Jurkat, Clone E6-1 (cell line): ENCODE results near the gene CFL1.
"Not testable (repeated sequence)": the region's sequence is repeated elsewhere in the genome, so short reads cannot be mapped to it uniquely, and the experiment has no call there.

Source experiments
- DNase-seq: peaks from one replicate; pipeline ENCODE4 v3.0.0-alpha.2; 2011; ENCODE audit warnings: low read depth, low spot score
- H3K4me3 ChIP-seq: 2 replicates; pipeline ENCODE4 v1.5.1; 2011; ENCODE audit warnings: mild to moderate bottlenecking, low read length, control low read depth, moderate library complexity

CFL1 gene

DNA sequence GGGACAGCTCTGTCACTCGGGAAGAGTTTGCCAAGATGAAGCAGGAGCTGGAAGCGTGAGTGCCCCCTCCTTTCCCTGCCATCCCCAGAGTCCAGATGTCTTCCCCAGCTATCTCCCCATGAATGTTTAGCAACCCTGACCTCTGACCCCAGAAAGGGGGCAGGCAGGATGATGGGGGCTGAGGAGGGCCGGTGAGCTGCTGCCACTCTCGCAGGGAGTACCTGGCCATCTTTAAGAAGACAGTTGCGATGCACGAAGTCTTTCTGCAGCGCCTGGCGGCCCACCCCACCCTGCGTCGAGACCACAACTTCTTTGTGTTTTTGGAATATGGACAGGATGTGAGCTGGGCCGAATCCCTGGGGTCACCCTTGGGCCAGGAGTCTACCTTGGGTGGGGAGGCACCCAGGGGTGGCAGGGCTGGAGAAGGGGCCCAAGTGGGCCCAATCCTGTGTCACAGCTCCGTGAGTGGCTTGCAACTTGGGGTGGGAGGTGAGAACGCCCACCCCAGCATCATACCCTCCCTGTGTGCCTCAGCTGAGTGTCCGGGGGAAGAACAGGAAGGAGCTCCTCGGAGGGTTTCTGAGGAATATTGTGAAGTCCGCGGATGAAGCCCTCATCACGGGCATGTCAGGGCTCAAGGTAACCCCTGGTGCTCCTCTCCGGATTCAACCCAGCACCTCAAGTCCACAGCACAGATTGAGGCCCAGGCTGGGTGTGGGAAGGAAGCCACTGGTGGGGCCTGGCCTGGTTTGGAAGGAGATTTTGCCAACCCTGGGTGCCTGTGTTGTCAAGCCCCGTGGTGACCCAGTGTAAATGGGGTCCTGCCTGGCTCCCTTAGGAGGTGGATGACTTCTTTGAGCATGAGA is 7.5 kb downstream of the CFL1 start:
- DNase-seq = no peak
- no peak overlapping the region for H3K4me3 ChIP-seq

DNA sequence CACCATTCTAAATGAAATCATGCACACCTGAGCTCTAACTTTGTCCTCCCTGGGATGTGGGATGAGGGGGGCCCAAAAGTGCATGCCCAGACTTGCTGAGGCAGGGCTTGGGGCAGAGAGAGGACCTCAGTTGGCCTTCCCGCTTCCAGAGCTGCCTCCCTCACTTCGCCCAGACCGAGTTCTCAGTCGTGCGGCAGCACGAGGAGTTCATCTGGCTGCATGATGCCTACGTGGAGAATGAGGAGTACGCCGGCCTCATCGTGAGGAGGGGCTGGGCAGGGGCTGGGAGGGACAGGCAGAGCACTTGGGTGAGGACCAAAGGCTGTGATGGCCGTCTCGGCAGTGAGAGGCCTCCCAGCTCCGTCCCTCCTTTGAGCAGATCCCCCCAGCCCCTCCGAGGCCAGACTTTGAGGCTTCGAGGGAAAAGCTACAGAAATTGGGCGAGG is 8.2 kb downstream of the CFL1 start:
- no peak overlapping the region for H3K4me3 ChIP-seq
- no peak for DNase-seq

DNA sequence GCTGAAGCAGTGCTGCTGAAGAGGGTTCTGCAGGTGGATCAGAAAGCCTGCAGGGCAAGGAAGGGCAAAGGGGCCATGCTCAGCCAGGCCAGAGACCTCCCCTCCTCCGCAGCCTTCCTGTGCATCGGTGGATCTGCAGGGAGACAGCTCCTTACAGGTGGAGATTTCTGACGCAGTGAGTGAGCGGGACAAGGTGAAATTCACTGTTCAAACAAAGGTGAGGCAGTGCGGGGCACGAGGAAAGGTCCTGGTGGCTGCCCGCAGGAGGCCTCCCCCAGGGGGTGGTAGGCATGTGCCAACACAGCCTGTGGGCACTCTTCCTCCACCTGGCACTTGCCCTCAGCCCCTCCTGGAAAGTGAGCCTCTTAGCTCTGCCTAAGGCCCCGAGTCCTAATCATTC is 8.6 kb downstream of the CFL1 start:
- H3K4me3 ChIP-seq = no peak overlapping the region
- DNase-seq = no peak

DNA sequence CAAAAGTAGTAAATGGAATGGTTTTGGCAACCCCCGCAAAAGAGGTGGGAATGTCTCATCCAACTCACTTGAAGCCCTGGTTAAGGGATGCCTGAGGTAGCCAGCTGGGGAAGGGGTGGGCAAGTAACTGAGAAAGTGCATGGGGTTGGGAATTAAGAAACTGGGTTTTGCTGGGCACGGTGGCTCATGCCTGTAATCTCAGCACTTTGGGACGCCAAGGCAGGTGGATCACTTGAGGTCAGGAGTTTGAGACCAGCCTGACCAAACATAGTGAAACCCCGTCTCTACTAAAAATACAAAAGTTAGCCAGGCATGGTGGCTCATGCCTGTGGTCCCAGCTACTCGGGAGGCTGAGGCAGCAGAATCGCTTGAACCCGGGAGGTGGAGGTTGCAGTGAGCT is 9.3 kb downstream of the CFL1 start:
- not testable (repeated sequence) for DNase-seq, H3K4me3 ChIP-seq

DNA sequence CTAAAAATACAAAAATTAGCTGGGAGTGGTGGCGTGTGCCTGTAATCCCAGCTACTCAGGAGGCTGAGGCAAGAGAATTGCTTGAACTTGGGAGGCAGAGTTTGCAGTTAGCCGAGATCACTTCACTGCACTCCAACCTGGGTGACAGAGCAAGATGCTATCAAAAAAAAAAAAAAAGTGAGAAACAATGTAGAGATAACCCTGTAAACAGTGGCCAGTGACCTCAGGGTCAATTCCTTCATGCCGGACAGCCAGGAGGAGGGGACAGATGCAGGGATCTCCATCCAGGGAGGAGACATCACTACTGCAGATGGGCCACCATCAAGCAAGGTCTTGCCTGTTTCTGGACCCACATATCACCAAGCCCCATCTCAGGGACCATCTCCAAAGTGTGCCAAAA is 10.2 kb downstream of the CFL1 start:
- DNase-seq = no peak
- H3K4me3 ChIP-seq = no peak overlapping the region

DNA sequence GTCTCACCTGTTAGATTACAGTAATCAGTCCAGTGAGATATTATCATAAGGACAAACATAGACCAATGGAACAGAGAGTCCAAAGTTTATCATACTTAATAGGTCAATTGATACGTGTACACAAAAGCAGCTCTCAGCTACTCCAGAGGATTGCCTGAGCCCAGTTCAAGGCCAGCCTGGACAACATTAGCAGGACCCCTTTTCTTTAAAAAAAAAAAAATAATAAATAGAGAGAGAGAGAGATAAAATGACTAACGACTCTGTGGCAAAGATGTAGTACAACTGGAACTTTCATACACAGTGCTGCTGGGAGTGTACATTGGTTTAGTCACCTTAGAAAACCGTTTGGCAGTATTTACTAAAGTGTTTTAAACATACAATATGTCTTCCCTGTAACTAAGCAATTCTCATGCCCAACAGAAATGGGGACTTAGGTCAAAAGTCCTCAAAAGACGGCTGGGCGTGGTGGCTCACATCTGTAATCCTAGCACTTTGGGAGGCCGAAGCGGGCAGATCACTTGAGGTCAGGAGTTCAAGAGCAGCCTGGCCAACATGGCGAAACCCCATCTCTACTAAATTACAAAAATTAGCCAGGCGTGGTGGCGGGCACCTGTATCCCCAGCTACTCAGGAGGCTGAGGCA is 13.6 kb downstream of the CFL1 start:
- no peak overlapping the region for H3K4me3 ChIP-seq
- DNase-seq = no peak

DNA sequence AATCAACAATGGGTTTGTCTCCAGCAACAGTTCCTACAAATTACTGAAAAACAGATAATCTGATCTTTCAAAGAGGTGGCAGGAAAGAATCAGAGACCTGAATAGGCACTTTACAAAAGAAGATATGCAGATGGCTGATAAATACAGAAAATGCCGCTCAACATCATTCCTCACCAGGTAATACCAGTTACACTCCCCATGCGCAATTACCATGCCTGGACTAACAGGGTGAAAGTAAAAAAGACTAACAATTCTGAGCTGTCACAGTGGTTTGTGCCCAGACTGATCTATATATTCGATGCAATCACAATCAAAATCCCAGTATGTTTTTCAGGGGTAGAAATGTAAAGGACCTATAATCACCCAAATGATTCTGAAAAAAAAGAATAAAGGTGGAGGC is 14.2 kb downstream of the CFL1 start:
- H3K4me3 ChIP-seq = no peak overlapping the region
- no peak for DNase-seq

DNA sequence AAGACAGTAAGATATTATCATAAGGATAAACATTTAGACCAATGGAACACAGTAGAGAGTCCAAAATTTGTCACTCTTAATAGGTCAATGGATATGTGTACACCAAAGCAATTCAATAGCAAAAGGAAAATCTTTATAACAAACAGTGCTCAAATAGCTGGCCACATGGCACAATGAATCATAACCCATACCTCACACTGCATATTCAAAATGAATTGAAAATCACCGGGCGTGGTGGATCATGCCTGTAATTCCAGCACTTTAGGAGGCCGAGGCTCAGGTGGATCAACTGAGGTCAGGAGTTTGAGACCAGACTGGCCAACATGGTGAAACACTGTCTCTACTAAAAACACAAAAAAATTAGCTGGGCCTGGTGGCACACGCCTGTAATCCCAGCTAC is 15.8 kb downstream of the CFL1 start:
- no peak overlapping the region for H3K4me3 ChIP-seq
- no peak for DNase-seq

DNA sequence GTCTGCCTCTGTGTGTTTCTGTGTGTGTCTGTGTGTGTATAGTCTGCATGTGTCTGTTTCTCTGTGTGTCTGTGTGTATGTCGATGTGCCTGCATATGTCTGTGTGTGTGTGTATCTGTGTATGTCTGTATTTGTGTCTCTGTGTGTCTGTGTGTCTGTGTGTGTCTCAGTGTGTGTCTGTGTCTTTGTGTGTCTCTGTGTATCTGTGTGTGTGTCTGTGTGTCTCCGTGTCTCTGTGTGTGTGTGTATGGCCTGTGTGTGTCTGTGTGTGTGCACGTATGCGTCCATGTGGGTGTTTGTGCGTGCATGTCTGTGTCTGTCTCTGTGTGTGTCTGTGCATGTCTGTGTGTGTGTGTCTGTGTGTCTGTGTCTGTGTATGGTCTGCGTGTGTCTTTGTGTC is 23.8 kb downstream of the CFL1 start:
- DNase-seq = no peak
- peak overlapping the region; percentile 60 for H3K4me3 ChIP-seq

DNA sequence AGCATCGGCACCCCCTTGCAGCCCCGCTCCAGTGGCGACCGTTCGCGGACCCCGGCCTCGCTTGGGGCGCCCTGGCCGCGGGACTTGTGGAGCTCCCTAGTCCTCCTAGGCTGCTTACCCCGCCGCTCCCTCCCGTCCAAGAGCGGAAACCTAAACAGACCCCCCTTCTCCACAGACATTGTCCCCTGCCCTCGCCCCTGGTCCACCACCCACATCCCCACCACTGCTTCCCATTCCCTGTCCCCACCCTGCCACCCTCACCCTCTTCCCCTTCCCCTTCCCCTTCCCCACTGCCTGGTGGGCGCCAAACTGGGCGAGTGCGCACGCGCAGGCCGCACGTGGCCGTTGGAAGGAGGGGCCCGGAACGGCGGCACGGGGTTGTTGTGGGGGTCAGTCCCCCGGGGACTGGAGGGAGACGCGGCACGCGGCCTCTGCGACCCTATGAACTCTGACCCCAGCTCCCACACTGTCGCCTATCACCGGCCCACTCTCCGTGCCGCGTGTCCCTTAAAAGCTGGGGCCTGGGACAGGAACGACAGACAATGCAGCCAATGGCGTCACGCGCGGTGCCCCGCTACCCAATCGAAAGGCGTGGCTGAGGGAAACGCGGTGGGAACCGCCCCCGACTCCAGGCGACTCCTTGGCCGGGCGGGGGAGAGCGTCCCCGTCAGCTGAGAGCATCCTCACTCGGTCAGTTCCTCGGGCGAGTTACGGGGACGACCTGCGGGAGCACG is 24.5 kb downstream of the CFL1 start, which contains the start of gene SNX32:
TSS of gene SNX32 (plus strand) at position 667 of the 734 bp plus-strand sequence. CDS start 103 bp downstream, outside the sequence.
- peak; percentile 82 for DNase-seq
- H3K4me3 ChIP-seq = peak within 1 kb of the TSS; percentile 60

DNA sequence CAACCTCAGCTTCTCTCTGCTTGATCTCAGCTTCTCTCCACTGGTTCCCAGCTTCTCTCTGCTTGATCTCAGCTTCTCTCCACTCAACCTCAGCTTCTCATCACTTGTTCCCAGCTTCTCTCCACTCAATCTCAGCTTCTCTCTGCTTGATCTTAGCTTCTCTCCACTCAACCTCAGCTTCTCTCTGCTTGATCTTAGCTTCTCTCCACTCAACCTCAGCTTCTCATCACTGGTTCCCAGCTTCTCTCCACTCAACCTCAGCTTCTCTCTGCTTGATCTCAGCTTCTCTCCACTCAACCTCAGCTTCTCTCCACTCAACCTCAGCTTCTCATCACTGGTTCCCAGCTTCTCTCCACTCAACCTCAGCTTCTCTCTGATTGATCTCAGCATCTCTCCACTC is 25.7 kb downstream of the CFL1 start:
- not testable (repeated sequence) for DNase-seq, H3K4me3 ChIP-seq

DNA sequence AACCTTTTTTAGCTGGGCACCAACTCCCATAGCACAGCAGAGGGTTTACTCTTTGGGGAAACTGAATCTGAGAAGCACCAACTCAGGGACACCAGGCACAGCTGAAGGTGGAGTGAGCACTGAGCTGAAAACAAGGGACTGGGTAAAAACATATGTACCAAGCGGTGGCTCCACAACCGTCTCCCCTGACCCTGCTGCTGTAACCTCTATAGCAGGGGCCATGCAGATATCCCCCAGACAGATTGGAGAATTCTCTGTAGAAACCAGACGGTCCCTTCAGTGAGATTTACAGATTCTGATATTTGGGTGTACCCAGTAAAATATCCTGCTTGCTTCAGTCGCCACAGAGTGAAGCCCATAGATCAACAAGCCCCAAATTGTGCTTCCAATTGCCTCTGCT is 28.5 kb downstream of the CFL1 start:
- H3K4me3 ChIP-seq = no peak overlapping the region
- DNase-seq = no peak

DNA sequence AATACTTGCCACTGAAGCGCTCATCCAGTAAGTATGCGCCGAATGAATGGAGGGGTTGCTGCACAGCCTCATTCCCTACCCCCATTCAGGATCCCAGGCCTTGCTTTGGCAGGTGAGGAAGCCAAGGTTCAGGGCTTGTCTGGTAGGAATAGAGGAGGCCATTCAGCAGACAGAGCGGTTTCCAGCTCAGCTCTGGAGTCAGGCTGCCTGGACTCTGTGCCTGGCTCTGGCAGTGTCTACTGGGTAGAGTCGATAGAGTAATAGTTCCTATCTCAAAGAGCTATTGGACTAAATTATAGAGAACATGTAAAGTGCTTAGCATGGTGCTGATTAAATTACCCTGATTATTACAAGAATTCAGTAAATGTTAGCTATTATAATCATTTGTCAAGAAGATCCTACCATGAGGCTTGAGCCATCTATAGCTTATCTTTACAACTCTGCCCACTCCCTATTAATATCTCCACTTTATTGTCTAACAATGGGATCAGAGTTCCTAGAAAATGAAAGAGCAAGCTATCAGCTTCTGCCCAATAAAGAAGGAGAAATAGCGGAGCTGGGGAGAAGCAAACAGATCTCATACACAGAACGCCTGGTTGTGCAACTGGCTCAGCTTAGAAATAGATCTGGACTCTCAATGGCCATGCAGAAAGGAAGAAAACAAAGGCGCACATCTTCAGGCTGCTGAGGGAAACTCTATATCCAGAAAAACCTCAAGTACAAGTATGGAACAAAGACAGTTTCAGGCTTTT is 30.8 kb downstream of the CFL1 start:
- DNase-seq = no peak
- no peak overlapping the region for H3K4me3 ChIP-seq

DNA sequence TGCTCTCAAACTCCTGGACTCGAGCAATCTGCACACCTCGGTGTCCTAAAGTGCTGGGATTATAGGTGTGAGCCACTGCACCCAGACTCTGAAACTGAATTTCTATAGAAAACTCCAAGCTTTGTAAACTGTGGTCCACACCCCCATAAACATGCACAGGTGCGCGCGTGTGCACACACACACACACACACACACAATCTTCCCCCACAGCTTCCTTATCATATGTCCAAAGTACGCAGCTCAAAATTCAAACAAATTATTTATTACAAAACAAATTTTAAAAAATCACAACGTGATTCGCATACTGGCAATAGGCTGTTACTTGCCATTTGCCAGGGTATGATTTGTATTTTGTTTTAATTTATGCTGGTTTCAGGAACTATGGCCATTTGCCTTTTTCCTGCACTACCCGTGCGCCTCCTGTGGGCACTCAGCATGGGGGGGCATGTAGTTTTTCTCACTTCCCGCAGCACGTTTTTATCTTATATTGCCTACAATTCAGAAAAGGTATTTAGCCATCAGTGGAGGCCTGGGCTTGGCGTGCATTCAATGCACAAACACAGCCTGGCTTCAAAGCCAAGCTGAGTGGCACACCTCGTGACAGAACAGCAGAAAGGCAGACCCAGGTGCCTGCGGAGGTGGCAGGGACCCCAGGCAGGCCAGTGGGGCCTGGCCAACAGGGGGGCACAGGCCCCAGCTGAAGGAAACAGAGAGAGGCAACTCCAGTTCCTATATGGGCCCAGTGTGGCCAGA is 35.0 kb downstream of the CFL1 start:
- no peak for DNase-seq
- no peak overlapping the region for H3K4me3 ChIP-seq

DNA sequence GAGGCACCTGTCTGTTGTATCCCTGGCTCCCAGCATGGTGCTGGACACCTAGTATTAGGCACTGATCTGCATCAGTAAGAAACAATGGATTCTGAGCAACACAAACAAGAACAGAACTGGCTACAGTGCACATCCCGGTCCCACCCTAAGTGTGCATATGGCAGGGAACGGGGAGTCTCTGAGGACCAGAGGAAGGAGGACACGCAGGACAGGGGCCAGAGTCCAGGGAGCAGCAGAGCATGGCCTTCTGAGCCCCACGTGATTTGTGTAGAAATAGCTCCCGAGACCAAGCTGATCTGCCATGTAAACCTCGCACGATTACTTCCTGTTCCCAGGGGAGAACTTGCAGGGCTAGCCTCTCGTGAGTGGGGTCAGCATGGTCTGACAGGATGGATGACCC is 36.9 kb downstream of the CFL1 start:
- no peak overlapping the region for H3K4me3 ChIP-seq
- DNase-seq = no peak

DNA sequence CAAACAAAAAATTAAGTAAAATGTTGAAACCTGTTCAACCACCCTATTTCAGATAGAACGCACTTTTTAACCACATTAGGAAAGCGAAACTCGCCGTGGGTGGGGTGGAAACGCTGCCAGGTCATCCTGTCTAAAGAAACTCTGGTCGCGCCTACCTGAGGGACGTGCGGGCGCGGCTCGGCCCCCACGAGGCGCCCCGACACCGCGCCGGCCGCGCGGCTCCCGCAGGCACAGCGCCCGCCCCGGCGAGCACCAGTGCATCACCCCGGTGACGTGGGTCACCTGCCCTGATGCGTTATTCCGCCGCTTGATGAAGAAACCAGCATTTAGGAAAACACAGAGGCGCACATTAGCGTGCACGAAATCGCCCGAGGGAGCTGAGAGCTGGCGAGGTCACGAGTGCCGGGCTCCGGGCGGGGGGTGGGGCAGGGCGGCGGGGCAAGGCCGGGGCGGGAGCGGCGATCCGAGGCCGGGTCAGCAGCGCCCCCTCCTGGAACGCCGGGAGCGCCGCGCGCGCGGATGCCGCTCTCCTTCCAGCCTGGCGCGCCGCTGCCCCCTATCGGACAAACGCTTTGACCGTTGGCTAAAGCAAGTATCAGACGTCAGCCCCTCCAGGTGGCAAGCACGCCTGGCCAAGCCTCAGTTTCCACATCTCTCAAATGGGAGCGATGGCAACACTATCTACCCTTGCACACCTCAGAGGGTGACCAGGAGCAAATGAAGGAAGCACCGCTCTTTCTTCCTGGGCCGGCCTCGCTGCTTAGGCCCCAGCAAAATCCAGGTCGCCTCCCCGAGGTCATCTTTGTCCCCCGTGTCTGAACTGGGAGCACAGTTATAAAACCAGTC is 39.9 kb downstream of the CFL1 start:
- peak; percentile 67 for DNase-seq
- H3K4me3 ChIP-seq = peak overlapping the region; percentile 62

DNA sequence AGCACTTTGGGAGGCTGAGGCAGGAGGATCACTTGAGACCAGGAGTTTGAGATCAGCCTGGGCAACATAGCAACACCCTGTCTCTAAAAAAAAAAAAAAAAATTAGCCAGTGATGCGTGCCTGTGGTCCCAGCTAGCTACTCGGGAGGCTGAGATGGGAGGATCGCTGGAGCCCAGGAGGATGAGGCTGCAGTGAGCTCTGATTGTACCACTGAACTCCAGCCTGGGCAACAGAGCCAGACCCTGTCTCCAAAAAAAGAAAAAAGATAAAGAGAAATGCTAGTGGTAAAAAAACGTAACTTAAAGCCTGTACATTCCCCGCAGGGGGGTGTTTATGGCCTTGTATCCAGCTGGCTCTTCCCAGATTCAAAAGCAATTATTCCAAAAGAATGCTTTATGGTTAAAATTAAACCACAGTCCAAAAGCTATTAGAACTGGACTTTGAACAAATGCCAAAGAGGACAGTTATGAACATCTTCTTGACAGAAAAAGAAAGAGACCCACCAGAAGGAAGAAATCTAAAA is 40.6 kb downstream of the CFL1 start:
- no peak for DNase-seq
- peak overlapping the region; percentile 62 for H3K4me3 ChIP-seq
